B cell (primary cell): ENCODE measurements around the gene CPLX3. TPM values are rescaled to one million over a fixed set of nuclear protein-coding genes. Genes with fewer than 3 reads are reported as not detected.
A peak's percentile ranks its signal among the peaks of the same experiment; 100 is the strongest.

ENCODE experiments used
- ATAC-seq: fragments of 200-7000 bp; cut with Tn5 transposase; one replicate; pipeline ENCODE4 v1.10.0; 2021; ENCODE audit warnings: low read depth, mild to moderate bottlenecking, moderate number of reproducible peaks, moderate library complexity
- CTCF ChIA-PET: fragments of 350-600 bp; sonication (Branson Sonifier 250); formaldehyde crosslinking; loops from one replicate; lab custom pipeline; 2021; ENCODE audit warnings: antibody characterized with exemption, inconsistent platforms; lab: Charles Lee
- POLR2A ChIA-PET: fragments of 350-600 bp; sonication (Branson Sonifier 250); formaldehyde crosslinking; loops from one replicate; lab custom pipeline; 2021; ENCODE audit warnings: antibody characterized with exemption; lab: Charles Lee
- DNase-seq: peaks from one replicate; pipeline ENCODE4 v3.0.0; 2013
- H2AFZ ChIP-seq: 2 replicates; pipeline ENCODE4 v1.6.1; 2012; ENCODE audit warnings: mild to moderate bottlenecking, low read depth, low read length; ENCODE audit not compliant: insufficient read depth, poor library complexity, severe bottlenecking
- H3K27ac ChIP-seq, 2 donors: 1 replicate in 1 of 2; 2 replicates in 1 of 2; pipeline ENCODE4 v1.5.1; 2012 to 2013; ENCODE audit warnings: low read length in 2 of 2, mild to moderate bottlenecking in 2 of 2, moderate library complexity in 1 of 2
- H3K27me3 ChIP-seq, 4 experiments: fragments of 200-600 bp in 1 of 4; sonication (generic) in 1 of 4; replicated peaks in 1 of 4; 1 replicate in 2 of 4; 2 replicates in 2 of 4; pipeline versions ENCODE4 v1.6.1 to v1.7.0; 2013 to 2016; ENCODE audit warnings: low read length in 3 of 4, mild to moderate bottlenecking in 2 of 4, mixed read lengths in 1 of 4, moderate library complexity in 1 of 4; ENCODE audit not compliant: insufficient read depth in 4 of 4, control insufficient read depth in 3 of 4; ENCODE audit errors: control extremely low read depth in 1 of 4
- H3K36me3 ChIP-seq, 2 experiments: replicated peaks in 1 of 2; 1 replicate in 1 of 2; 2 replicates in 1 of 2; pipeline versions ENCODE4 v1.6.1 to v1.7.1; 2013; ENCODE audit warnings: low read length in 1 of 2; ENCODE audit not compliant: insufficient read depth in 2 of 2, control insufficient read depth in 1 of 2; ENCODE audit errors: control extremely low read depth in 1 of 2, extremely low read depth in 1 of 2
- H3K4me1 ChIP-seq, 2 donors: fragments of 200-600 bp in 1 of 2; sonication (generic) in 1 of 2; 1 replicate in 1 of 2; 2 replicates in 1 of 2; pipeline versions ENCODE4 v1.5.1 to v1.6.1; 2013 to 2017; ENCODE audit warnings: low read length in 2 of 2; ENCODE audit not compliant: control insufficient read depth in 2 of 2, insufficient read depth in 2 of 2
- H3K4me2 ChIP-seq: replicated peaks from 2 replicates; pipeline ENCODE3; 2012; ENCODE audit warnings: mild to moderate bottlenecking, low read depth, low read length; ENCODE audit not compliant: poor library complexity, severe bottlenecking
- H3K4me3 ChIP-seq, 5 experiments: fragments of 200-600 bp in 1 of 5; sonication (generic) in 1 of 5; 1 replicate in 3 of 5; 2 replicates in 2 of 5; pipeline versions ENCODE4 v1.5.1 to v1.7.0; 2011 to 2016; ENCODE audit warnings: low read length in 4 of 5, mild to moderate bottlenecking in 4 of 5, low read depth in 2 of 5, control low read depth in 1 of 5, moderate library complexity in 1 of 5; ENCODE audit not compliant: insufficient read depth in 1 of 5; ENCODE audit errors: control extremely low read depth in 1 of 5, extremely low read depth in 1 of 5
- H3K79me2 ChIP-seq: fragments of 200-600 bp; sonication (generic); one replicate; pipeline ENCODE4 v1.6.0; 2016; ENCODE audit warnings: low read length; ENCODE audit not compliant: control insufficient read depth, insufficient read depth
- H3K9ac ChIP-seq: fragments of 200-600 bp; sonication (generic); 2 replicates; pipeline ENCODE4 v1.6.1; 2017; ENCODE audit warnings: mild to moderate bottlenecking, low read length, moderate library complexity
- H3K9me3 ChIP-seq, 3 donors: one replicate each; pipeline versions ENCODE4 v1.6.1 to v1.7.1; 2013; ENCODE audit warnings: low read length in 2 of 3; ENCODE audit not compliant: control insufficient read depth in 2 of 3, insufficient read depth in 1 of 3; ENCODE audit errors: control extremely low read depth in 1 of 3
- H4K20me1 ChIP-seq: 2 replicates; pipeline ENCODE4 v1.6.0; 2012; ENCODE audit warnings: mild to moderate bottlenecking, low read length; ENCODE audit not compliant: insufficient read depth, control insufficient read depth, poor library complexity, severe bottlenecking
- H3K27ac Mint-ChIP-seq: one replicate; pipeline ENCODE4 v1.8.0; 2021; ENCODE audit warnings: mixed read lengths
- H3K27me3 Mint-ChIP-seq: one replicate; pipeline ENCODE4 v1.8.0; 2021; ENCODE audit warnings: mixed read lengths
- H3K4me1 Mint-ChIP-seq: one replicate; pipeline ENCODE4 v1.8.0; 2021; ENCODE audit warnings: mixed read lengths
- H3K4me3 Mint-ChIP-seq: one replicate; pipeline ENCODE4 v1.8.0; 2021; ENCODE audit warnings: mixed read lengths
- H3K9me3 Mint-ChIP-seq: one replicate; pipeline ENCODE4 v1.8.0; 2022; ENCODE audit warnings: mixed read lengths; ENCODE audit not compliant: insufficient read depth
- EZH2 ChIP-seq: IDR thresholded peaks from 2 replicates; pipeline ENCODE4 v1.6.1; 2012; ENCODE audit warnings: borderline replicate concordance, low read depth, mild to moderate bottlenecking, moderate library complexity, low read length; ENCODE audit not compliant: insufficient read depth, poor library complexity, severe bottlenecking
- WGBS: methylation state at CpG from one replicate; pipeline ENCODE4 v1.1.5; 2013; ENCODE audit warnings: missing lambda C conversion rate; ENCODE audit not compliant: insufficient coverage; 5-methylcytosine and 5-hydroxymethylcytosine counted together
- intact Hi-C: fragments of 100-400 bp; cut with micrococcal nuclease; formaldehyde crosslinking; loops from one replicate; pipeline ENCODE4 v1.10.0; 2022
- polyA plus RNA-seq: library from polyadenylated mRNA; depleted of rRNA; stranded (reverse); fragments of >200 nt; gene quantifications from 2 replicates; pipeline ENCODE4 v1.2.3, GENCODE V29; 2012
- total RNA-seq, 2 donors: library from RNA; stranded (reverse); fragments of 120-200 nt in 1 of 2; gene quantifications; 1 replicate in 1 of 2; 2 replicates in 1 of 2; pipeline versions ENCODE4 v1.2.3 to v1.2.4, GENCODE V29; 2013 to 2022
- TF ChIP-seq, protein P1 (sequence below): fragments of 200-600 bp; IDR thresholded peaks from one replicate; pipeline ENCODE4 v1.8.0; 2022; ENCODE audit warnings: antibody characterized with exemption, mild to moderate bottlenecking

The CPLX3 gene
- total and polyA plus RNA-seq, 2 donors (not counting 1 experiment from before 2014, with no cell fraction given) = 0.60 TPM; not detected in 1

- Histone ChIP-seq H3K27ac (peak overlapping the region in 1 of 2 donors; percentile 93), H3K4me3 (no peak overlapping the region), H2AFZ (no peak overlapping the region), H3K36me3 (peaks cover 0 to 71% of the 10 kb centered on the region in 2 experiments), H4K20me1 (peaks cover 83% of the 10 kb centered on the region), H3K9ac (no peak overlapping the region), H3K4me1 (peaks cover 43 to 46% of the 10 kb centered on the region in 2 donors), H3K27me3 (no peaks in the 10 kb centered on the region), H3K9me3 (no peaks in the 10 kb centered on the region), H3K4me2 (no peak overlapping the region), H3K79me2 (peaks cover 50% of the 10 kb centered on the region)
- peaks cover 40% of the 10 kb centered on the region for H3K4me1 Mint-ChIP-seq
- POLR2A ChIA-PET = interaction anchor here (1.2 to 15.8 kb wide), 3 partner anchors 11 to 24 kb away, joined by 3 to 572 read pairs (median 56); partner anchors contain the start of gene CSK
- 87% methylated on average over 15 of the region's 18 CpGs for WGBS
- TF ChIP-seq EZH2 = no peak
- TF ChIP-seq, protein P1, sequence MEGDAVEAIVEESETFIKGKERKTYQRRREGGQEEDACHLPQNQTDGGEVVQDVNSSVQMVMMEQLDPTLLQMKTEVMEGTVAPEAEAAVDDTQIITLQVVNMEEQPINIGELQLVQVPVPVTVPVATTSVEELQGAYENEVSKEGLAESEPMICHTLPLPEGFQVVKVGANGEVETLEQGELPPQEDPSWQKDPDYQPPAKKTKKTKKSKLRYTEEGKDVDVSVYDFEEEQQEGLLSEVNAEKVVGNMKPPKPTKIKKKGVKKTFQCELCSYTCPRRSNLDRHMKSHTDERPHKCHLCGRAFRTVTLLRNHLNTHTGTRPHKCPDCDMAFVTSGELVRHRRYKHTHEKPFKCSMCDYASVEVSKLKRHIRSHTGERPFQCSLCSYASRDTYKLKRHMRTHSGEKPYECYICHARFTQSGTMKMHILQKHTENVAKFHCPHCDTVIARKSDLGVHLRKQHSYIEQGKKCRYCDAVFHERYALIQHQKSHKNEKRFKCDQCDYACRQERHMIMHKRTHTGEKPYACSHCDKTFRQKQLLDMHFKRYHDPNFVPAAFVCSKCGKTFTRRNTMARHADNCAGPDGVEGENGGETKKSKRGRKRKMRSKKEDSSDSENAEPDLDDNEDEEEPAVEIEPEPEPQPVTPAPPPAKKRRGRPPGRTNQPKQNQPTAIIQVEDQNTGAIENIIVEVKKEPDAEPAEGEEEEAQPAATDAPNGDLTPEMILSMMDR = no peak
- CTCF ChIA-PET = interaction anchor here (1.3 to 37.1 kb wide), 6 partner anchors 14 to 168 kb away, joined by 4 to 2548 read pairs (median 26); partner anchors contain the start of gene CSK
- intact Hi-C loops = loop anchor here (2.0 kb wide), 1 partner anchor 41 kb away; the partner anchor contains the start of gene ULK3
- H3K27me3 Mint-ChIP-seq = no peaks in the 10 kb centered on the region
- ATAC-seq (no peak), DNase-seq (no peak)
- no peak overlapping the region for H3K4me3 Mint-ChIP-seq
- peak overlapping the region; percentile 56 for H3K27ac Mint-ChIP-seq
- H3K9me3 Mint-ChIP-seq = no peaks in the 10 kb centered on the region
Measured at GRCh38 chr15:74801311-74801997, 25.0 kb upstream of the CPLX3 start.

- TF ChIP-seq, protein P1 = no peak
- no peak for TF ChIP-seq EZH2
- ChIA-PET CTCF (interaction anchor here (1.3 to 37.1 kb wide), 2 partner anchors 22 to 148 kb away, joined by 4 to 2548 read pairs; partner anchors contain the start of gene CSK), POLR2A (no interaction called here)
- Histone ChIP-seq H3K4me3 (no peak overlapping the region), H3K79me2 (peaks cover 41% of the 10 kb centered on the region), H3K9me3 (no peaks in the 10 kb centered on the region), H3K4me2 (no peak overlapping the region), H3K27me3 (no peaks in the 10 kb centered on the region), H2AFZ (no peak overlapping the region), H4K20me1 (peaks cover 79% of the 10 kb centered on the region), H3K4me1 (peaks cover 35 to 39% of the 10 kb centered on the region in 2 donors), H3K27ac (no peak overlapping the region), H3K9ac (no peak overlapping the region), H3K36me3 (peaks cover 0 to 65% of the 10 kb centered on the region in 2 experiments)
- WGBS = 94% methylated on average over 20 of the region's 20 CpGs
- intact Hi-C loops = no loop called here
- ATAC-seq (no peak), DNase-seq (no peak)
- Mint-ChIP-seq H3K9me3 (no peaks in the 10 kb centered on the region), H3K4me3 (no peak overlapping the region), H3K4me1 (peaks cover 42% of the 10 kb centered on the region), H3K27me3 (no peaks in the 10 kb centered on the region), H3K27ac (no peak overlapping the region)
Measured at GRCh38 chr15:74802290-74802689, 24.1 kb upstream of the CPLX3 start.
